HG02943 (cell line): ENCODE data around the gene NUAK2.

ENCODE experiments used
- ATAC-seq: cut with Tn5 transposase; IDR thresholded peaks from one replicate; pipeline ENCODE4 v1.9.1; 2021; ENCODE audit warnings: mild to moderate bottlenecking, low read depth, moderate library complexity; ENCODE audit not compliant: unreplicated experiment

Gene NUAK2

DNA sequence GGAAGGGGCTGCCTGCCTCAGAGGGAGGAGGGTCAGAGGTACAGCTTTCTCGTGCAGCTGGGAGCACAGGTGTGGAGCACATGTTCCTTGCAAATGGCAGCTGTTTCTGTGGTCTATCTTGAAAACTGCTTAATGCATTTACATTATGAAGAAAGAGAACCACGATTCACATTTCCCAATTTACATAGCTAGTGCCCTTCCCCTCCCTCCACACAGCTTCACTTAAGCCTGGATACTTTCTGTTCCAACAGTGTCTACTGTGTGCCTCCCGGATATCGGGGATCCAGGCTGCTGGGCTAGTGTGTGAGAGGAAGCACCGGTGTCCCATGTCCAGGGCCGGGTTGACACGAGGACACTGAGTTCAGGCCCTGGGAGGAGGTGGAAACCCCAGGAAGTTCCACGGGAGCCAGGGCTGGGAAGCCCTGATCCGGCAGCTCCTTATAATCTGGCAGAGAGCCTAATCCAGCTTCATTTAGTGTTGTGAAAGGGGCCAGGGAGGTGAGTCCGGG, 62.2 kb downstream of the NUAK2 start:
- ATAC-seq = no peak

DNA sequence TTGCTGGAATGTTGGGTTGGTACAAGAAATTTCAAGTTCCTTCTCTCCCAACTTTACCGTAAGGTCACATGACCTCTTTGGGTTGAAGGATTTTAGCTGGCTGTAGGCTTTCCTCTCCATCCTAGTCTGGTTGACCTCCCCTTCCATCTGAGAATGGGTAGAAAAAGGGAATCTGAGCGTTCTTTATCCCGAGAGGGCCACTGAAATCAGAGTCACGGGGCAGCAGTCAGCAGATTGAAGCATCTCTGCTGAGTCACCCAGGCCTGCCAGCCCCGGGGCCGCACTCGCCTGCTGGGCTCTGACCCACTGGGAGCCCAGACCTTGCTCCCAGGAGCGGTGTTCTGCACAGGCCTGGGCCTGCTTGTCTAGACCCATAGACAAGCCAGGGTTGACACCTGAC, 62.8 kb downstream of the NUAK2 start:
- no peak for ATAC-seq

DNA sequence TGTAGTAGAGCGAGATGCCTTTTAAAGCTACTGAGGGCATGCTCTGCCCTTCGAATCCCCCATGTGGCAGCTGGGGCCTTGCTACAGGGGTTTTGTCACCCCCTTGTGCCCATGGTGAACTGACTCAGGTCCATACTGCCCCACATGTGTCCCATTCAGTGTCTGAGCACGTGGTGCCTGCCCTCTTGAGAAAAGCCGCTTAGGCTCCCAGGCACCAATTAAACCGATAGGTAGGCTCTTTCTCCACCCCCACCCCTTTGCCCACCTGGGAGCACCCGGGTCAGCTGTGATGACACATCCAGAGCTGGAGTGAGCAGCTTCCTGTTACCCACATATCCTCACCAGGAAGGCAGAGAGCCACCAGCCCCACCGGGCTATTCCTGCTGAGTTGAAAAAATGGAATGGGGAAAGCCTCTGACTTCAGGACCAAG, 63.3 kb downstream of the NUAK2 start:
- ATAC-seq = no peak

DNA sequence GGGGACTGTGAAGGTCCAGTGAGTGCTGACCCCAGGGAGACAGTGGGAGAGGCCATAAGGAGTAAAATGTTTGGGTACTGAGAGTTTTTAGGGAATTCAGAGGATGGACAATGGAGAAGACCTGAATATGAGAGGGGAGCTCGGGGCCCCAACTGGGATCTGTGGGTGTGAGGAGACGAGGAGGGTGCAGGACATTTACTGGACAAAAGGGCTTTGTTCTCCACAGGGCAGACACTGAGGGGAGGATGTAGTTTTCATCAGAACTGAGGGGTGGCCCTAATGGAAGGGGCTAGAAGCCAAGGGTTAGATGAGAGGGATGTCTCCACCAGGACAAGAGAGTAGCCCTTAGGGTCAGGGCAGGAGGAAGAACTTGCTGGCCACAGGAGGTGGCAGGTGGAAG, 63.8 kb downstream of the NUAK2 start:
- no peak for ATAC-seq

- no peak for ATAC-seq
Observed at GRCh38 chr1:205256951-205257625, 64.5 kb downstream of the NUAK2 start.

DNA sequence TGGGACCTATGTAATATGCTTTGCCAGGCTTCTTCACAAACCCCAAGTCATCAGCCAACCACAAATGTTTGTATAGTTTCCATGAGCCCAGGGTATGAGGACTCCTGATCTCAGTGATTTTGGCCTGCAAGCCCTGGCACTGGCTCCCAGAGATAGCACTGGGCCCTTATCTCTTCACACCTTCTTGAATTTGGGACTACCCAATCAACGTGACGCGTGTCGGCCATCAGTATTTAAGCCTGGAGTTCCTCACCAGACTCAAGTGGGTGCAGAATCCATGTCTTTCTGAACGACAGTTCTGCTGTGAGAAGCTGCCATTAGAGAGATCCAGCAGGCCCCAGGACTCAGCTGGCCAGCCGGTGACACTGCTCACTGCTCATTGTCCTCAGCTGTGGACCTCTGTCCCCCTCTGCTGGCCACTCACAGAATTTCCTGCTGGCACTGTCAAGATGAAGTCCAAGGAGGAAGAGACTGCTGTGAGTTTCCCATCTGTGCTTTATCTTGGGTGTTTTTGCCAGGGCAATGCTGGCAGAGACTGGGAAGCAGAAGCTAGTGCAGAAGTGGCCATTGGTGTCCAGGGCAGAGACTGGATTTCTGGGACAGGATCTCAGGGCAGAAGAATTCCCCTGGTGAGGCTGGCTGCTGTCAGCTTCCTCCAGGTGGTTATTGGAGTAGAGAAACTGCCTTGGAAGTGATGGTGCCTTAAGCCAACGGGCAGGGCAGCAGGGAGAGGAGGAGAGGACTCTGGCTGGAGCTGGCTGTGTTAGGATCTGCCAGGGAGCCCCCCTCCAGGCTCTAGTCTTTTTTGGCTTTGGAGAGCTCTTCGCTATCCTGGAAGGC, 65.4 kb downstream of the NUAK2 start:
- ATAC-seq = no peak
